WERI-Rb-1 (cell line): Measurements from ENCODE around the gene MIA2.

Source experiments
- DNase-seq: peaks from one replicate; pipeline ENCODE4 v3.0.0-alpha.2; 2020
- H3K27ac ChIP-seq: fragments of 250-450 bp; sonication (Bioruptor Pico); 2 replicates; pipeline ENCODE4 v1.5.1; 2020; ENCODE audit warnings: mild to moderate bottlenecking, moderate library complexity
- H3K27me3 ChIP-seq: fragments of 250-450 bp; sonication (Bioruptor Pico); 2 replicates; pipeline ENCODE4 v1.5.1; 2021; ENCODE audit warnings: mild to moderate bottlenecking, low read depth, moderate library complexity; ENCODE audit not compliant: insufficient read depth, severe bottlenecking
- H3K36me3 ChIP-seq: fragments of 250-450 bp; sonication (Bioruptor Pico); 2 replicates; pipeline ENCODE4 v1.5.1; 2020; ENCODE audit warnings: mild to moderate bottlenecking, moderate library complexity
- H3K4me3 ChIP-seq: 2 replicates; pipeline ENCODE4 v1.5.1; 2011; ENCODE audit warnings: low read depth, mild to moderate bottlenecking, control low read depth, low read length
- H3K9me3 ChIP-seq: fragments of 250-450 bp; sonication (Bioruptor Pico); 2 replicates; pipeline ENCODE4 v1.5.1; 2021; ENCODE audit warnings: mild to moderate bottlenecking, moderate library complexity; ENCODE audit not compliant: severe bottlenecking
- TF ChIP-seq, protein P1 (sequence below): IDR thresholded peaks from 2 replicates; pipeline ENCODE4 v1.5.1; 2011; ENCODE audit warnings: low read depth, mild to moderate bottlenecking, control low read depth, inconsistent platforms, low read length

The MIA2 gene

DNA sequence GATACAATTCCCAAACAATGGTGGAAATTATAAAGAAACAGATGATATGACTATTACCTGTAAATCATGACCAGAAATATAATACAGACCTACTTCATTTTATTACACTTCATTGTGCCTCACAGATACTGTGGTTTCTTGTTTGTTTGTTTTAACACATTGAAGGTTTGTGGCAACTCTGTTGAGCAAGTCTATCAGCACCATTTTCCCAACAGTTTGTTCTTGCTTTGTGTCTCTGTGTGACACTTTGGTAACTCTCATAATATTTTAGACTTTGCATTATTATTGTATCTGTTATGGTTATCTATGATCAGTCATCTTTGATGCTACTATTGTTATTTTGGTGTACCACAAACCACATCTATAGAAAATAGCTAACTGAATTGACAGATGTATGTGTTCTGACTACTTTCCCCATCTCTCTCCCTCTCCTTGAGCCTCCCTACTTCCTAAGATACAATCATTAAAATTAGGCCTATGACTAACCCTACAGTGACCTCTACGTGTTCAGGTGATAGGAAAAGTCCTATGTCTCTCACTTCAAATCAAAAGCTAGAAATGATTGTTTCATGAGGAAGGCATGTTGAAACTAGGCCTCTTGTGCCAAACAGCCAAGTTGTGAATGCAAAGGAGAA lies 149.4 kb downstream of the MIA2 start:
- H3K27ac ChIP-seq: no peak overlapping the region
- H3K36me3 ChIP-seq: no peaks in the 10 kb centered on the region
- H3K4me3 ChIP-seq: no peak overlapping the region
- DNase-seq: no peak
- no peaks in the 10 kb centered on the region for H3K9me3 ChIP-seq
- H3K27me3 ChIP-seq: no peaks in the 10 kb centered on the region
- TF ChIP-seq, protein P1, sequence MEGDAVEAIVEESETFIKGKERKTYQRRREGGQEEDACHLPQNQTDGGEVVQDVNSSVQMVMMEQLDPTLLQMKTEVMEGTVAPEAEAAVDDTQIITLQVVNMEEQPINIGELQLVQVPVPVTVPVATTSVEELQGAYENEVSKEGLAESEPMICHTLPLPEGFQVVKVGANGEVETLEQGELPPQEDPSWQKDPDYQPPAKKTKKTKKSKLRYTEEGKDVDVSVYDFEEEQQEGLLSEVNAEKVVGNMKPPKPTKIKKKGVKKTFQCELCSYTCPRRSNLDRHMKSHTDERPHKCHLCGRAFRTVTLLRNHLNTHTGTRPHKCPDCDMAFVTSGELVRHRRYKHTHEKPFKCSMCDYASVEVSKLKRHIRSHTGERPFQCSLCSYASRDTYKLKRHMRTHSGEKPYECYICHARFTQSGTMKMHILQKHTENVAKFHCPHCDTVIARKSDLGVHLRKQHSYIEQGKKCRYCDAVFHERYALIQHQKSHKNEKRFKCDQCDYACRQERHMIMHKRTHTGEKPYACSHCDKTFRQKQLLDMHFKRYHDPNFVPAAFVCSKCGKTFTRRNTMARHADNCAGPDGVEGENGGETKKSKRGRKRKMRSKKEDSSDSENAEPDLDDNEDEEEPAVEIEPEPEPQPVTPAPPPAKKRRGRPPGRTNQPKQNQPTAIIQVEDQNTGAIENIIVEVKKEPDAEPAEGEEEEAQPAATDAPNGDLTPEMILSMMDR: no peak

DNA sequence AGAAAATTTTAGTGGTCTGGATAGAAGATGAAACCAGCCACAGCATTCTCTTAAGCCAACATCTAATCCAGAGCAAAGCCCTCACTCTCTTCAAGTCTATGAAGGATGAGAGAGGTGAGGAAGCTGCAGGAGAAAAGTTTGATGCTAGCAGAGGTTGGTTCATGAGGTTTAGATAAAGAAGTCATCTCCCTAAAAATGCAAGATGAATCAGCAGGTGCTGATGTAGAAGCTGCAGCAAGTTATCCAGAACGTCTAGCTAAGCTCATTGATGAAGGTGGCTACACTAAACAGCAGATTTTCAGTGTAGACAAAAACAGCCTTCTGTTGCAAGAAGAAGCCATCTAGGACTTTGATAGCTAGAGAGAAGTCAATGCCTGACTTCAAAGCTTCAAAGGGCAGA lies 150.0 kb downstream of the MIA2 start:
- Histone ChIP-seq H3K27ac (no peak overlapping the region), H3K4me3 (no peak overlapping the region), H3K36me3 (no peaks in the 10 kb centered on the region), H3K9me3 (no peaks in the 10 kb centered on the region), H3K27me3 (no peaks in the 10 kb centered on the region)
- no peak for DNase-seq
- TF ChIP-seq, protein P1: no peak

DNA sequence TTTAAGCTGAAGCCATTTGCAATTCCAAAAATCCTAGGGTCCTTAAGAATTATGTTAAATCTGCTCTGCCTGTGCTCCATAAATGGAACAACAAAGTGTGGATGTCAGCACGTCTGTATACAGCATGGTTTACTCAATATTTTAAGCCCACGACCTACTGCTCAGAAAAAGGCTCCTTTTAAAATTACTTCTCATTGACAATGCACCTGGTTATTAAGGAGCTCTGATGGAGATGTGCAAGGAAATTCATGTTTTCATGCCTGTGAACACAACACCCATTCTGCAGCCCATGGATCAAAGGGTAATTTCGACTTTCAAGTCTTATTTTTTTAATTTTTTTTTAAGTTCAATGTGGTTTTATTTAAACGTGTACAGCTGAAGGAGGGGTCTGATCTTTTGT lies 150.5 kb downstream of the MIA2 start:
- no peak overlapping the region for H3K27ac ChIP-seq
- no peak overlapping the region for H3K4me3 ChIP-seq
- H3K9me3 ChIP-seq: no peaks in the 10 kb centered on the region
- TF ChIP-seq, protein P1: no peak
- no peaks in the 10 kb centered on the region for H3K36me3 ChIP-seq
- H3K27me3 ChIP-seq: no peaks in the 10 kb centered on the region
- no peak for DNase-seq

DNA sequence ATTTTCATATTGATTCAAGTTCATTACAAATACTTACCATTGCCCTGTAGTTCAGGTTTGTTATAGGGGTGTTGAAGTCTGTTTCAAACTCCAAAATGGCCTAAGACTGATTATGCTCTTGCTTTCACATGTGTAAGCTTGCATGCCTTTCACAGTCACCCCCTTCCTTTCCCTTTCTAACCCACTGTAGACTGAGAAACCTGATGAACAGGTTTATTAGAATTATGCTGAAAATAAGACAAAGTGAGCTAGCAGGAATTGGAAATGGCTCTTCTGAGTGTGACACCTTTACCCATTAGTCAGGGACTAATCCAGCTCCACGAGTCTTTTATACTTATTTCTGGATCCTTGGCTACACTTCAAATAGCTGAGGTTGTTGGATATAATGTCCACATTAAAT lies 159.6 kb downstream of the MIA2 start:
- Histone ChIP-seq H3K4me3 (no peak overlapping the region), H3K36me3 (no peaks in the 10 kb centered on the region; the same call in 1 of the 2 replicates), H3K27ac (no peak overlapping the region), H3K9me3 (no peaks in the 10 kb centered on the region), H3K27me3 (no peaks in the 10 kb centered on the region)
- no peak for DNase-seq
- TF ChIP-seq, protein P1: no peak

DNA sequence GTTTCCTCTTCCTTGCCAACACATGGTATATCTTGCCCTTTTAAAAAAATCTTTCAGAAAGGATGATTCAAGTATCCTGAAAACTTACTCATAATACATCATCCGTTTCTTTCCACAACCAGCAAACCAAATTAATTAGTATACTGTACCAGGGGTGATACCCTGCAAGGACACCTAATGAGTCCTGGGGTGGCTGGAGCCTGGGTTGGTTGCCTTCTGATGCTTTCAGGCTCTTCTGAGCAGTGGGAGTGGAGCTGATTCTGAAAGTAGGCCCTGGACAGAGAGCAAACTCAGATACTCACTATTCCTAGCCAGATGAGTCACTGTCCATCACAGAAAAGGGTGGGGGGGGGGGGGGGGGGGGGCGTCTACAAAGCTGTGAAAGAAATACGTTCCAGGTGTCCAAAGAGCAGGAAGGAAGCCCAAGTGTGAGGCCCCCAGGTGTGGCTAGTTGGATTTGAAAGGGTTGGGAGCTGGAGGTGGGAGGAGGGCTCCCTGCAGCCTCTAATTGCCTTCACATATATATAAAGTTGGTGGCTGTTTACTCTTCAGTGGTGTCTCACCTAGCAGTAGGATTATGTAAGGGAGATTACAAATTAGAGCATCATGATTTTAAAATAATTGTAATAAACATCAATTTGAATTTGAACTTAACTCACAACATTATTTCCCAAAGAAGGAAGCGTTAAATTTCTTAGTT lies 162.0 kb downstream of the MIA2 start:
- TF ChIP-seq, protein P1: no peak
- H3K4me3 ChIP-seq: no peak overlapping the region
- no peaks in the 10 kb centered on the region; the same call in 1 of the 2 replicates for H3K36me3 ChIP-seq
- no peaks in the 10 kb centered on the region for H3K9me3 ChIP-seq
- H3K27ac ChIP-seq: no peak overlapping the region
- H3K27me3 ChIP-seq: no peaks in the 10 kb centered on the region
- DNase-seq: no peak
